ENCODE measurements around the gene ADAM22. TPM values are rescaled to one million over a fixed set of nuclear protein-coding genes. Genes with fewer than 3 reads are reported as not detected.

Gene ADAM22
- total RNA-seq, 1 experiment from 2014 or later, result 10.0 TPM

GRCh38 chr7:88101769-88102168, 167.7 kb downstream of the ADAM22 start:
- no peak for TF ChIP-seq ZNF274 (IDR thresholded peaks at IDR 0.05; ENCODE audit: low read depth, low read length)
- TF ChIP-seq EGR1 (IDR thresholded peaks at IDR 0.05; ENCODE audit: low read depth), result no peak
- TF ChIP-seq ZBTB33 (IDR thresholded peaks at IDR 0.05; ENCODE audit: extremely low read depth, insufficient replicate concordance, low read length), result no peak
- TF ChIP-seq FOSL1 (IDR thresholded peaks at IDR 0.05; ENCODE audit: low read depth), result no peak
- TF ChIP-seq CEBPB (IDR thresholded peaks at IDR 0.05; ENCODE audit: low read depth), result no peak
- TF ChIP-seq SIN3A (IDR thresholded peaks at IDR 0.05; ENCODE audit: low read depth), result no peak
- no peak for TF ChIP-seq ZFX (IDR thresholded peaks at IDR 0.05)
- TF ChIP-seq CBX3 (IDR thresholded peaks at IDR 0.05; ENCODE audit: low read depth), result no peak
- no peak for TF ChIP-seq REST (IDR thresholded peaks at IDR 0.05; ENCODE audit: low read depth)
- TF ChIP-seq SP1 (IDR thresholded peaks at IDR 0.05; ENCODE audit: low read depth), result no peak
- TF ChIP-seq ATF3 (IDR thresholded peaks at IDR 0.05), result no peak
- no peak for TF ChIP-seq YY1 (IDR thresholded peaks at IDR 0.05; ENCODE audit: extremely low read depth, insufficient replicate concordance, low read depth, low read length)
- TF ChIP-seq RAD21 (IDR thresholded peaks at IDR 0.05; ENCODE audit: low read depth), result no peak
- no peak for TF ChIP-seq POLR2A (IDR thresholded peaks at IDR 0.05; ENCODE audit: borderline replicate concordance, extremely low read depth, insufficient read depth, insufficient read length)
- TF ChIP-seq POLR2AphosphoS5 (IDR thresholded peaks at IDR 0.05; ENCODE audit: low read depth, low read length), result no peak
- no peak for TF ChIP-seq ELF1 (IDR thresholded peaks at IDR 0.05; ENCODE audit: borderline replicate concordance, low read depth)
- Histone ChIP-seq H3K36me3 (ENCODE audit: control insufficient read depth in 1 of 2, insufficient read depth in 2 of 2, low read length in 2 of 2) (no peaks in the 10 kb centered on the region), H3K4me1 (ENCODE audit: control insufficient read depth in 1 of 2, insufficient read depth in 2 of 2, low read length in 2 of 2) (no peaks in the 10 kb centered on the region), H3K9me2 (ENCODE audit: insufficient read depth) (no peaks in the 10 kb centered on the region), H3K4me2 (ENCODE audit: low read length) (no peak overlapping the region), H4K20me1 (ENCODE audit: insufficient read depth) (no peaks in the 10 kb centered on the region), H3K27ac (ENCODE audit: low read depth, low read length) (no peak overlapping the region), H3K27me3 (ENCODE audit: insufficient read depth, low read length) (no peaks in the 10 kb centered on the region), H3K4me3 (replicated peaks in 1 of 2; ENCODE audit: low read depth in 1 of 2, low read length in 2 of 2) (no peak overlapping the region), H2AFZ (ENCODE audit: low read depth, low read length, poor library complexity, severe bottlenecking) (no peak overlapping the region), H3K9me3 (ENCODE audit: control insufficient read depth in 1 of 2, insufficient read depth in 1 of 2, low read depth in 1 of 2, low read length in 2 of 2) (no peaks in the 10 kb centered on the region), H3K79me2 (ENCODE audit: insufficient read depth, low read length) (no peaks in the 10 kb centered on the region), H3K9ac (ENCODE audit: low read length) (no peak overlapping the region)
- no peak for DNase-seq (ENCODE audit: low read depth, low spot score)
- intact Hi-C loops (cut with micrococcal nuclease), result no loop called here
- POLR2A ChIA-PET, result no interaction called here
- ATAC-seq, result no peak
- BruUV-seq (replicated peaks), result no TSS peak
- CTCF ChIA-PET, result no interaction called here
- RAD21 ChIA-PET (ENCODE audit: low non-redundant PET in 1 of 2, low total read pairs in 2 of 2, uncharacterized antibody in 2 of 2, unreplicated experiment in 2 of 2), result no interaction called here
